ENCODE measurements around the gene CNTROB.

CNTROB gene

DNA sequence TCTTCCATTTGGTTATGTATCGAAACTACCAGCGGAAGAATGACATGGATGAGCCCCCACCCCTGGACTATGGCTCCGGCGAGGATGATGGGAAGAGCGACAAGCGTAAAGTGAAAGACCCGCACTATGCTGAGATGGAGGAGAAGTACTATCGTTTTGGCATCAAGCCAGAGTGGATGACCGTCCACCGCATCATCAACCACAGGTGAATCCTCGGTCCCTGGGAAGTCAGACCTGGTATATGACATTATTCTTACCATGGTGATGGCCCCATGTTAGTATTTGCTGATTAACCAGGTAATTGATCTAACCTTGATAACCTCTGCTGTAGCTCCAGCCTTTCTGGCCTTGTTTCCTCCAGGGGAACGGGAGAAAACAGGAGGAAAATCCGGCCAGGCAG lies 34.9 kb upstream of the CNTROB start:
- no peak for DNase-seq (ENCODE audit: low read depth, low spot score)
- no peak overlapping the region for H3K27ac ChIP-seq
- no peaks in the 10 kb centered on the region for H3K9me3 ChIP-seq (ENCODE audit: low read depth, low read length)
- H3K36me3 ChIP-seq (ENCODE audit: insufficient read depth, low read length): peaks cover 93% of the 10 kb centered on the region
- TF ChIP-seq EZH2 (IDR thresholded peaks at IDR 0.05): no peak
- no peak for TF ChIP-seq POLR2AphosphoS5 (IDR thresholded peaks at IDR 0.05; ENCODE audit: borderline replicate concordance, low read depth, low read length)
- no peak for TF ChIP-seq FOXP2 (optimal IDR thresholded peaks at IDR 0.05; ENCODE audit: control extremely low read depth, extremely low read length, insufficient read depth)
- no peak overlapping the region for H3K4me3 ChIP-seq
- H3K9ac ChIP-seq (ENCODE audit: insufficient read length): no peak overlapping the region

- TF ChIP-seq POLR2AphosphoS5 (IDR thresholded peaks at IDR 0.05; ENCODE audit: borderline replicate concordance, low read depth, low read length) (no peak), EZH2 (IDR thresholded peaks at IDR 0.05) (no peak), FOXP2 (optimal IDR thresholded peaks at IDR 0.05; ENCODE audit: control extremely low read depth, extremely low read length, insufficient read depth) (no peak)
- DNase-seq (ENCODE audit: low read depth, low spot score): no peak
- Histone ChIP-seq H3K4me3 (no peak overlapping the region), H3K36me3 (ENCODE audit: insufficient read depth, low read length) (peaks cover 95% of the 10 kb centered on the region), H3K9me3 (ENCODE audit: low read depth, low read length) (no peaks in the 10 kb centered on the region), H3K9ac (ENCODE audit: insufficient read length) (no peak overlapping the region), H3K27ac (no peak overlapping the region)
Observed at GRCh38 chr17:7897773-7898172, 34.2 kb upstream of the CNTROB start.

DNA sequence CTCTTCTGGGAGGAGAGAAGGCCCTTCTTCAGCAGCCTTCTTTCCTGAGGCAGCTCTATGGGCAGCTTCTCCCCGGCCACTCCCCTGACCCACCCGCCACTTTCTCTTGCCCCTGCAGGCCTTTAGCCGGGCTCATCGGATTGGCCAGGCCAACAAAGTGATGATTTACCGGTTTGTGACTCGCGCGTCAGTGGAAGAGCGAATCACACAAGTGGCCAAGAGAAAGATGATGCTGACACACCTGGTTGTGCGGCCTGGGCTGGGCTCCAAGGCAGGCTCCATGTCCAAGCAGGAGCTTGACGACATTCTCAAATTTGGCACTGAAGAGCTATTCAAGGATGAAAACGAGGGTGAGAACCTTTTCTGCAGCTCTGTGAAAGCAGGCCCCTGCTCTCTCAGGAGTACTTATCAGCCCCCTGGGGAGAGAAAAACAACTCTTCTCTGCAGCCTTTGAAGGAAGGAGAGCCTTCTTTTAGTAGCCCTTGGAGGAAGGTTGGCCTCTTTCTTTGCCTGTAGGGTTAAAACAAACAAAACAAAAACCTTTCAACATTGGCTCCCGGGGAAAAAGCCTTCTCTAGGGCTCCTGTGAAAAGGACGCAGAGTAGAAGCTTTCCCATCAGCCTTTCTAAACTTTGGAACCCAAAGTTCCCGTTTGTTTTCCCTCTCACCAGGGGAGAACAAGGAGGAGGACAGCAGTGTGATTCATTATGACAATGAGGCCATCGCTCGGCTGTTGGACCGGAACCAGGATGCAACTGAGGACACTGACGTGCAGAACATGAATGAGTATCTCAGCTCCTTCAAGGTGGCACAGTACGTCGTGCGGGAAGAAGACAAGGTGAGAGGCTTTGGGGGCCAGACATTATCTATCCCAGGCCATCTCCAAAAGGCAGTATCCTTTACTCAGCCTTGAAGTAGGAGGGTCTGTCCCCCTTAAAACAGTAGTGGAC lies 28.6 kb upstream of the CNTROB start:
- Histone ChIP-seq H3K27ac (no peak overlapping the region), H3K9me3 (ENCODE audit: low read depth, low read length) (no peaks in the 10 kb centered on the region), H3K36me3 (ENCODE audit: insufficient read depth, low read length) (peaks cover 99% of the 10 kb centered on the region), H3K4me3 (no peak overlapping the region), H3K9ac (ENCODE audit: insufficient read length) (no peak overlapping the region)
- DNase-seq (ENCODE audit: low read depth, low spot score): no peak
- TF ChIP-seq FOXP2 (optimal IDR thresholded peaks at IDR 0.05; ENCODE audit: control extremely low read depth, extremely low read length, insufficient read depth): no peak
- TF ChIP-seq POLR2AphosphoS5 (IDR thresholded peaks at IDR 0.05; ENCODE audit: borderline replicate concordance, low read depth, low read length): no peak
- no peak for TF ChIP-seq EZH2 (IDR thresholded peaks at IDR 0.05)

DNA sequence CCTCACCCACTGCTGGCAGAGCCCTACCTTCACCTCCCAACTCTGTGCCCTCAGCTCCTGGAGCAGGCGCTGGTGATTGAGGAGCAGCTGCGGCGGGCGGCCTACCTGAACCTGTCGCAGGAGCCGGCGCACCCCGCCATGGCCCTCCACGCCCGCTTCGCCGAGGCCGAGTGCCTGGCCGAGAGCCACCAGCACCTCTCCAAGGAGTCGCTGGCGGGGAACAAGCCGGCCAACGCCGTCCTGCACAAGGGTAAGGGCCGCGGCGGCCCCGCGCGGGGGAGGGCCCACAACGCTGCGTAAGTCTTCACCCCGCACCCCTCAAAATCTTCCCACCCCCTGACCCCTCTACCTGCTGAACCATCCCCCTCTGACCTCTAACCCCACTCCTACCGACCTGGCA lies 22.9 kb upstream of the CNTROB start:
- no peak overlapping the region for H3K27ac ChIP-seq
- H3K36me3 ChIP-seq (ENCODE audit: insufficient read depth, low read length): peaks cover 85% of the 10 kb centered on the region
- no peaks in the 10 kb centered on the region for H3K9me3 ChIP-seq (ENCODE audit: low read depth, low read length)
- DNase-seq (ENCODE audit: low read depth, low spot score): no peak
- no peak overlapping the region for H3K4me3 ChIP-seq
- TF ChIP-seq POLR2AphosphoS5 (IDR thresholded peaks at IDR 0.05; ENCODE audit: borderline replicate concordance, low read depth, low read length) (no peak), FOXP2 (optimal IDR thresholded peaks at IDR 0.05; ENCODE audit: control extremely low read depth, extremely low read length, insufficient read depth) (no peak), EZH2 (IDR thresholded peaks at IDR 0.05) (no peak)
- no peak overlapping the region for H3K9ac ChIP-seq (ENCODE audit: insufficient read length)

- H3K4me3 ChIP-seq: no peak overlapping the region
- TF ChIP-seq POLR2AphosphoS5 (IDR thresholded peaks at IDR 0.05; ENCODE audit: borderline replicate concordance, low read depth, low read length) (no peak), FOXP2 (optimal IDR thresholded peaks at IDR 0.05; ENCODE audit: control extremely low read depth, extremely low read length, insufficient read depth) (no peak)
- DNase-seq (ENCODE audit: low read depth, low spot score): no peak
- H3K36me3 ChIP-seq (ENCODE audit: insufficient read depth, low read length): peaks cover 73% of the 10 kb centered on the region
- no peak overlapping the region for H3K27ac ChIP-seq
- H3K9me3 ChIP-seq (ENCODE audit: low read depth, low read length): no peaks in the 10 kb centered on the region
- H3K9ac ChIP-seq (ENCODE audit: insufficient read length): no peak overlapping the region
Observed at GRCh38 chr17:7910281-7910680, 21.7 kb upstream of the CNTROB start.

DNA sequence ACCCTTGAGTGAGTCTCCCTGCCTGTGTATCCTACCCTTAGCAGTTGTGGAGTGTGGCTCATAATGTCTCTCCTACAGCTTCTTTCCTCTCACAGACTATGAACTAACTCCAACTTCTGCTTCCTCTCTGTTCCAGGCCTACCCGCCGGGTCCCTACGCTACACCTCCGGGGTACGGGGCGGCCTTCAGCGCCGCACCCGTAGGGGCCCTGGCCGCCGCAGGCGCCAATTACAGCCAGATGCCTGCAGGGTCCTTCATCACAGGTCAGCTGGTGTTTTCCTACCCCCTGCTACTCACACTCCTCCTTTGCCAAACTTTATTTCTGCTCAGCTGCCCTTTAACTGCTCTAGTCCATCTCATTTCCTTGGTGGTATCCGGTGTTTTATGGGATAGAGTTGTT lies 21.3 kb upstream of the CNTROB start:
- Histone ChIP-seq H3K4me3 (no peak overlapping the region), H3K9ac (ENCODE audit: insufficient read length) (no peak overlapping the region), H3K36me3 (ENCODE audit: insufficient read depth, low read length) (peaks cover 69% of the 10 kb centered on the region), H3K9me3 (ENCODE audit: low read depth, low read length) (no peaks in the 10 kb centered on the region), H3K27ac (no peak overlapping the region)
- TF ChIP-seq POLR2AphosphoS5 (IDR thresholded peaks at IDR 0.05; ENCODE audit: borderline replicate concordance, low read depth, low read length) (no peak), EZH2 (IDR thresholded peaks at IDR 0.05) (no peak), FOXP2 (optimal IDR thresholded peaks at IDR 0.05; ENCODE audit: control extremely low read depth, extremely low read length, insufficient read depth) (no peak)
- no peak for DNase-seq (ENCODE audit: low read depth, low spot score)

DNA sequence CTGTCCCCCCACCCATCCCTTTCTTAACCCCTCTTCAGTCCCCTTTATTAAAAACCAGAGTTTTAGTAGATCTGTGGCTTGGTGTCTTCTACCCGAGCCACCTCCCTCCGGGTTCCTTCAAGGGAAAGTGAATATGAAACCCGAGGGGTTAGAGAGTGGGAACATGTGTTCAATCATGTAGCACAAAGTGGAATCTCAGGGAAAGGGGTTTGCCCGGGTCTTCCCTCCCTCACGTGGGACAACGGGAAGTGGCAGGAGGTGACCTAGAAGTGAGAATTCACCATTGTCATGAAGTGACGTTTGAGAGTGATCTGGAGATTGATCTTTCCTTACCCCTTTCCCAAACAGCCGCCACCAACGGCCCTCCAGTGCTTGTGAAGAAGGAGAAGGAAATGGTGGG lies 20.9 kb upstream of the CNTROB start:
- Histone ChIP-seq H3K9me3 (ENCODE audit: low read depth, low read length) (no peaks in the 10 kb centered on the region), H3K4me3 (no peak overlapping the region), H3K9ac (ENCODE audit: insufficient read length) (no peak overlapping the region), H3K36me3 (ENCODE audit: insufficient read depth, low read length) (peaks cover 65% of the 10 kb centered on the region), H3K27ac (no peak overlapping the region)
- DNase-seq (ENCODE audit: low read depth, low spot score): no peak
- no peak for TF ChIP-seq EZH2 (IDR thresholded peaks at IDR 0.05)
- no peak for TF ChIP-seq POLR2AphosphoS5 (IDR thresholded peaks at IDR 0.05; ENCODE audit: borderline replicate concordance, low read depth, low read length)
- no peak for TF ChIP-seq FOXP2 (optimal IDR thresholded peaks at IDR 0.05; ENCODE audit: control extremely low read depth, extremely low read length, insufficient read depth)

- no peak overlapping the region for H3K9ac ChIP-seq (ENCODE audit: insufficient read length)
- H3K27ac ChIP-seq: peak overlapping the region; percentile 55
- no peak overlapping the region for H3K4me3 ChIP-seq
- H3K9me3 ChIP-seq (ENCODE audit: low read depth, low read length): no peaks in the 10 kb centered on the region
- H3K36me3 ChIP-seq (ENCODE audit: insufficient read depth, low read length): peaks cover 46% of the 10 kb centered on the region
- TF ChIP-seq POLR2AphosphoS5 (IDR thresholded peaks at IDR 0.05; ENCODE audit: borderline replicate concordance, low read depth, low read length): no peak
- no peak for TF ChIP-seq EZH2 (IDR thresholded peaks at IDR 0.05)
- TF ChIP-seq FOXP2 (optimal IDR thresholded peaks at IDR 0.05; ENCODE audit: control extremely low read depth, extremely low read length, insufficient read depth): no peak
- no peak for DNase-seq (ENCODE audit: low read depth, low spot score)
Observed at GRCh38 chr17:7912927-7913524, 19.0 kb upstream of the CNTROB start.
